ENCODE results near the gene VPS8. TPM values are rescaled to one million over a fixed set of nuclear protein-coding genes. Genes with fewer than 3 reads are reported as not detected.

VPS8 gene
- total and polyA plus RNA-seq, 4 donors, result 4.2 to 34.9 (median 22.9) TPM

GRCh38 chr3:184796551-184796950 is 15.4 kb upstream of the VPS8 start:
- DNase-seq (ENCODE audit: low spot score), result no peak
- no peak overlapping the region for H3K9ac ChIP-seq (ENCODE audit: low read depth in 1 of 2, low read length in 2 of 2)
- H3K4me1 ChIP-seq (ENCODE audit: control insufficient read depth in 4 of 4, insufficient read depth in 4 of 4, low read length in 3 of 4), result no peaks in the 10 kb centered on the region
- no peaks in the 10 kb centered on the region for H3K36me3 ChIP-seq (ENCODE audit: control insufficient read depth in 4 of 4, insufficient read depth in 3 of 4, low read depth in 1 of 4, low read length in 3 of 4)
- no peak for TF ChIP-seq ATF3 (IDR thresholded peaks at IDR 0.05)
- no peak for TF ChIP-seq HNF4G (IDR thresholded peaks at IDR 0.05)
- no peak for TF ChIP-seq NR2F2 (IDR thresholded peaks at IDR 0.05)
- no peak for TF ChIP-seq RAD21 (IDR thresholded peaks at IDR 0.05)
- no peak for TF ChIP-seq RXRA (IDR thresholded peaks at IDR 0.05)
- no peak for TF ChIP-seq JUND (IDR thresholded peaks at IDR 0.05)
- TF ChIP-seq GABPA (IDR thresholded peaks at IDR 0.05 in 1 of 2, conservative IDR thresholded peaks at IDR 0.05 in 1 of 2), result no peak
- TF ChIP-seq EGR1 (IDR thresholded peaks at IDR 0.05; ENCODE audit: low read depth in 2 of 2), result no peak
- H3K9me3 ChIP-seq (ENCODE audit: control insufficient read depth in 4 of 4, low read length in 3 of 4), result no peaks in the 10 kb centered on the region
- WGBS, result 64% methylated on average over 8 of the region's 8 CpGs
- no peak overlapping the region for H3K27ac ChIP-seq (ENCODE audit: low read depth in 1 of 2, low read length in 2 of 2)
- no peak overlapping the region for H3K4me3 ChIP-seq (ENCODE audit: low read depth in 1 of 3, low read length in 3 of 3)
- H3K27me3 ChIP-seq (ENCODE audit: control insufficient read depth in 4 of 4, insufficient read depth in 4 of 4, low read length in 3 of 4), result peaks cover 0 to 3% (median 0%) of the 10 kb centered on the region in 4 donors

DNA sequence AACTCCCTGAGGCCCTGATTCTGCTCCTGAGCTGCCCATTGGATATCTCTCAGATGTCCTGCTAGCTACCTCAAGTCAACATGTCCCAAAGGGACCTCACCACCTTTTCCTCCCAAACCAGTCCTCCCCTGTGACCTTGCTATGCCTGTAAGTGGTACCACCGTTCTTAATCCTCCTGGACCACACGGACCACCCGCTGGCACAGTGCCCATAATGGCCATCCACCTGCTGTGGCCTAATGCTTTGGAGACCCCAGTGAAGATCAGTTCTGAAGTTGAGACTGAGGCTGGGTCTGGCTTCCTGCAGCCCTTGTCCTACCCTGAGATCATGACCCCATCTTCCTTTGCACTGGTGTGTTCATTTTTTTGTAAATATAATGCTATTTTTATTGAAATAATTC is 15.0 kb upstream of the VPS8 start:
- Histone ChIP-seq H3K27ac (ENCODE audit: low read depth in 1 of 2, low read length in 2 of 2) (no peak overlapping the region), H3K9me3 (ENCODE audit: control insufficient read depth in 4 of 4, low read length in 3 of 4) (no peaks in the 10 kb centered on the region), H3K27me3 (ENCODE audit: control insufficient read depth in 4 of 4, insufficient read depth in 4 of 4, low read length in 3 of 4) (peaks cover 0 to 3% (median 0%) of the 10 kb centered on the region in 4 donors), H3K9ac (ENCODE audit: low read depth in 1 of 2, low read length in 2 of 2) (no peak overlapping the region), H3K4me3 (ENCODE audit: low read depth in 1 of 3, low read length in 3 of 3) (no peak overlapping the region), H3K4me1 (ENCODE audit: control insufficient read depth in 4 of 4, insufficient read depth in 4 of 4, low read length in 3 of 4) (no peaks in the 10 kb centered on the region), H3K36me3 (ENCODE audit: control insufficient read depth in 4 of 4, insufficient read depth in 3 of 4, low read depth in 1 of 4, low read length in 3 of 4) (no peaks in the 10 kb centered on the region)
- 86% methylated on average over 3 of the region's 3 CpGs for WGBS
- no peak for DNase-seq (ENCODE audit: low spot score)
- TF ChIP-seq EGR1 (IDR thresholded peaks at IDR 0.05; ENCODE audit: low read depth in 2 of 2) (no peak), SP1 (IDR thresholded peaks at IDR 0.05) (no peak), FOXA1 (IDR thresholded peaks at IDR 0.05) (no peak), HNF4G (IDR thresholded peaks at IDR 0.05) (no peak)
- TF ChIP-seq, protein P1, sequence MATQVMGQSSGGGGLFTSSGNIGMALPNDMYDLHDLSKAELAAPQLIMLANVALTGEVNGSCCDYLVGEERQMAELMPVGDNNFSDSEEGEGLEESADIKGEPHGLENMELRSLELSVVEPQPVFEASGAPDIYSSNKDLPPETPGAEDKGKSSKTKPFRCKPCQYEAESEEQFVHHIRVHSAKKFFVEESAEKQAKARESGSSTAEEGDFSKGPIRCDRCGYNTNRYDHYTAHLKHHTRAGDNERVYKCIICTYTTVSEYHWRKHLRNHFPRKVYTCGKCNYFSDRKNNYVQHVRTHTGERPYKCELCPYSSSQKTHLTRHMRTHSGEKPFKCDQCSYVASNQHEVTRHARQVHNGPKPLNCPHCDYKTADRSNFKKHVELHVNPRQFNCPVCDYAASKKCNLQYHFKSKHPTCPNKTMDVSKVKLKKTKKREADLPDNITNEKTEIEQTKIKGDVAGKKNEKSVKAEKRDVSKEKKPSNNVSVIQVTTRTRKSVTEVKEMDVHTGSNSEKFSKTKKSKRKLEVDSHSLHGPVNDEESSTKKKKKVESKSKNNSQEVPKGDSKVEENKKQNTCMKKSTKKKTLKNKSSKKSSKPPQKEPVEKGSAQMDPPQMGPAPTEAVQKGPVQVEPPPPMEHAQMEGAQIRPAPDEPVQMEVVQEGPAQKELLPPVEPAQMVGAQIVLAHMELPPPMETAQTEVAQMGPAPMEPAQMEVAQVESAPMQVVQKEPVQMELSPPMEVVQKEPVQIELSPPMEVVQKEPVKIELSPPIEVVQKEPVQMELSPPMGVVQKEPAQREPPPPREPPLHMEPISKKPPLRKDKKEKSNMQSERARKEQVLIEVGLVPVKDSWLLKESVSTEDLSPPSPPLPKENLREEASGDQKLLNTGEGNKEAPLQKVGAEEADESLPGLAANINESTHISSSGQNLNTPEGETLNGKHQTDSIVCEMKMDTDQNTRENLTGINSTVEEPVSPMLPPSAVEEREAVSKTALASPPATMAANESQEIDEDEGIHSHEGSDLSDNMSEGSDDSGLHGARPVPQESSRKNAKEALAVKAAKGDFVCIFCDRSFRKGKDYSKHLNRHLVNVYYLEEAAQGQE (IDR thresholded peaks at IDR 0.05), result no peak

- TF ChIP-seq JUND (IDR thresholded peaks at IDR 0.05) (no peak), HNF4G (IDR thresholded peaks at IDR 0.05) (no peak), GABPA (IDR thresholded peaks at IDR 0.05 in 1 of 2, conservative IDR thresholded peaks at IDR 0.05 in 1 of 2) (no peak), RXRA (IDR thresholded peaks at IDR 0.05) (no peak), ATF3 (IDR thresholded peaks at IDR 0.05) (no peak), SP1 (IDR thresholded peaks at IDR 0.05) (no peak), TAF1 (conservative IDR thresholded peaks at IDR 0.05) (no peak), FOXA2 (IDR thresholded peaks at IDR 0.05) (no peak), HNF4A (conservative IDR thresholded peaks at IDR 0.05) (no peak), RAD21 (IDR thresholded peaks at IDR 0.05) (no peak), YY1 (IDR thresholded peaks at IDR 0.05) (no peak), EGR1 (IDR thresholded peaks at IDR 0.05; ENCODE audit: low read depth in 2 of 2) (no peak)
- TF ChIP-seq, protein P2, sequence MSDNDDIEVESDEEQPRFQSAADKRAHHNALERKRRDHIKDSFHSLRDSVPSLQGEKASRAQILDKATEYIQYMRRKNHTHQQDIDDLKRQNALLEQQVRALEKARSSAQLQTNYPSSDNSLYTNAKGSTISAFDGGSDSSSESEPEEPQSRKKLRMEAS (IDR thresholded peaks at IDR 0.05), result no peak
- TF ChIP-seq, protein P3, sequence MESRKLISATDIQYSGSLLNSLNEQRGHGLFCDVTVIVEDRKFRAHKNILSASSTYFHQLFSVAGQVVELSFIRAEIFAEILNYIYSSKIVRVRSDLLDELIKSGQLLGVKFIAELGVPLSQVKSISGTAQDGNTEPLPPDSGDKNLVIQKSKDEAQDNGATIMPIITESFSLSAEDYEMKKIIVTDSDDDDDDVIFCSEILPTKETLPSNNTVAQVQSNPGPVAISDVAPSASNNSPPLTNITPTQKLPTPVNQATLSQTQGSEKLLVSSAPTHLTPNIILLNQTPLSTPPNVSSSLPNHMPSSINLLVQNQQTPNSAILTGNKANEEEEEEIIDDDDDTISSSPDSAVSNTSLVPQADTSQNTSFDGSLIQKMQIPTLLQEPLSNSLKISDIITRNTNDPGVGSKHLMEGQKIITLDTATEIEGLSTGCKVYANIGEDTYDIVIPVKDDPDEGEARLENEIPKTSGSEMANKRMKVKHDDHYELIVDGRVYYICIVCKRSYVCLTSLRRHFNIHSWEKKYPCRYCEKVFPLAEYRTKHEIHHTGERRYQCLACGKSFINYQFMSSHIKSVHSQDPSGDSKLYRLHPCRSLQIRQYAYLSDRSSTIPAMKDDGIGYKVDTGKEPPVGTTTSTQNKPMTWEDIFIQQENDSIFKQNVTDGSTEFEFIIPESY (IDR thresholded peaks at IDR 0.05), result no peak
- TF ChIP-seq, protein P4, sequence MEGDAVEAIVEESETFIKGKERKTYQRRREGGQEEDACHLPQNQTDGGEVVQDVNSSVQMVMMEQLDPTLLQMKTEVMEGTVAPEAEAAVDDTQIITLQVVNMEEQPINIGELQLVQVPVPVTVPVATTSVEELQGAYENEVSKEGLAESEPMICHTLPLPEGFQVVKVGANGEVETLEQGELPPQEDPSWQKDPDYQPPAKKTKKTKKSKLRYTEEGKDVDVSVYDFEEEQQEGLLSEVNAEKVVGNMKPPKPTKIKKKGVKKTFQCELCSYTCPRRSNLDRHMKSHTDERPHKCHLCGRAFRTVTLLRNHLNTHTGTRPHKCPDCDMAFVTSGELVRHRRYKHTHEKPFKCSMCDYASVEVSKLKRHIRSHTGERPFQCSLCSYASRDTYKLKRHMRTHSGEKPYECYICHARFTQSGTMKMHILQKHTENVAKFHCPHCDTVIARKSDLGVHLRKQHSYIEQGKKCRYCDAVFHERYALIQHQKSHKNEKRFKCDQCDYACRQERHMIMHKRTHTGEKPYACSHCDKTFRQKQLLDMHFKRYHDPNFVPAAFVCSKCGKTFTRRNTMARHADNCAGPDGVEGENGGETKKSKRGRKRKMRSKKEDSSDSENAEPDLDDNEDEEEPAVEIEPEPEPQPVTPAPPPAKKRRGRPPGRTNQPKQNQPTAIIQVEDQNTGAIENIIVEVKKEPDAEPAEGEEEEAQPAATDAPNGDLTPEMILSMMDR (IDR thresholded peaks at IDR 0.05; ENCODE audit: low read depth, low read length, missing input control), result no peak
- Histone ChIP-seq H3K4me1 (ENCODE audit: control insufficient read depth in 4 of 4, insufficient read depth in 4 of 4, low read length in 3 of 4) (no peaks in the 10 kb centered on the region), H3K27me3 (ENCODE audit: control insufficient read depth in 4 of 4, insufficient read depth in 4 of 4, low read length in 3 of 4) (peaks cover 0 to 3% (median 0%) of the 10 kb centered on the region in 4 donors), H3K9me3 (ENCODE audit: control insufficient read depth in 4 of 4, low read length in 3 of 4) (no peaks in the 10 kb centered on the region), H3K9ac (ENCODE audit: low read depth in 1 of 2, low read length in 2 of 2) (no peak overlapping the region), H3K27ac (ENCODE audit: low read depth in 1 of 2, low read length in 2 of 2) (no peak overlapping the region), H3K4me3 (ENCODE audit: low read depth in 1 of 3, low read length in 3 of 3) (no peak overlapping the region), H3K36me3 (ENCODE audit: control insufficient read depth in 4 of 4, insufficient read depth in 3 of 4, low read depth in 1 of 4, low read length in 3 of 4) (no peaks in the 10 kb centered on the region)
- WGBS, result 84% methylated on average over 3 of the region's 3 CpGs
- no peak for DNase-seq (ENCODE audit: low spot score)
These were observed 13.8 kb upstream of the VPS8 start for GRCh38 chr3:184798120-184798519.

Measured in liver (tissue), 9 donors.